Activated CD4-positive, alpha-beta T cell treated with anti-CD3 and anti-CD28 coated beads, Interleukin-2, amount 50 U/mL, for 24 hours (primary cell): Measurements from ENCODE around the gene RPRD2.
"Not testable (repeated sequence)": the region's sequence is repeated elsewhere in the genome, so short reads cannot be mapped to it uniquely, and the experiment has no call there.

Source experiments
- DNase-seq, 2 donors: peaks; one replicate each; pipeline ENCODE4 v3.0.0-alpha.2; 2020; ENCODE audit warnings: low read depth in 1 of 2, low spot score in 1 of 2

Gene RPRD2

GRCh38 chr1:150363426-150364230 lies at the start of gene RPRD2:
TSS of gene RPRD2 (plus strand) at chr1:150364147. CDS start at chr1:150364715, 568 bp downstream.
- DNase-seq, result peak; percentile 92 to 99

GRCh38 chr1:150314691-150315090 lies 49.3 kb upstream of the RPRD2 start:
- not testable (repeated sequence) for DNase-seq

DNA sequence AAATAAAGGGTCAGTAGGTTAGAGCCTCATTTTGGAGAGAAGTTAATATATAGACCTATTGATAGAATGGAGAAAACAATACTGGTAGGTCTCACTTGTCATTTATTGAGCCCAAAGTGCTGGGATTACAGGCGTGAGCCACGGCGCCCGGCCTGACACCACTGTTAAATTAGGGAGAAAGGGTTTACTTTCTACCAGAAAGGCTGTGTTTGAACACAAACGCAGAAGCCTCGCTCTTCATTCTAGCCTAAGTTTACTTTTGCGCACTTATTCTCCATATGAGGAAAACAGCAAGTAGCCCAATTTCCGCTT lies 43.3 kb upstream of the RPRD2 start:
- no peak for DNase-seq

GRCh38 chr1:150321826-150322166 lies 42.2 kb upstream of the RPRD2 start:
- DNase-seq, result no peak

GRCh38 chr1:150322310-150322709 lies 41.6 kb upstream of the RPRD2 start:
- peak in 1 of 2 donors; percentile 12 for DNase-seq

DNA sequence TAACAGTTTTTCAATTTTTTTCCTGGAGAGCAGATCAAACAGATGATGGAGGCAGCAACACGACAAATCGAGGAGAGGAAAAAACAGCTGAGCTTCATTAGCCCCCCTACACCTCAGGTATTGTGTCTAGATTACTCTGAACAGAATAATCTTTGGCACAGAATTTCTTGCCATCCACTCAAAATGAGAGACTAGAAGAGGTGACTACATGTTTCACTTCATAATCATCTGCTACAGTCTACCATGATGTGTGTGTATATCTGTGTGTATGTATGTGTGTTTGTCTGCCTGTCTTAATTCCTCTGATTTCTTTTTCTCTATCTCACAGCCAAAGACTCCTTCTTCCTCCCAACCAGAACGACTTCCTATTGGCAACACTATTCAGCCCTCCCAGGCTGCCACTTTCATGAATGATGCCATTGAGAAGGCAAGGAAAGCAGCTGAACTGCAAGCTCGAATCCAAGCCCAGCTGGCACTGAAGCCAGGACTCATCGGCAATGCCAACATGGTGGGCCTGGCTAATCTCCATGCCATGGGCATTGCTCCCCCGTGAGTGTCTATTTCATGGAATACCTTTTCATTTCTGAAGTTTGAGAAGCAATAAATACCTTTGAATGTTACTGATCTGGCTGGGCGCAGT lies 31.2 kb upstream of the RPRD2 start:
- DNase-seq, result no peak

- DNase-seq, result no peak
These were observed 17.6 kb upstream of the RPRD2 start for GRCh38 chr1:150346316-150346715.

DNA sequence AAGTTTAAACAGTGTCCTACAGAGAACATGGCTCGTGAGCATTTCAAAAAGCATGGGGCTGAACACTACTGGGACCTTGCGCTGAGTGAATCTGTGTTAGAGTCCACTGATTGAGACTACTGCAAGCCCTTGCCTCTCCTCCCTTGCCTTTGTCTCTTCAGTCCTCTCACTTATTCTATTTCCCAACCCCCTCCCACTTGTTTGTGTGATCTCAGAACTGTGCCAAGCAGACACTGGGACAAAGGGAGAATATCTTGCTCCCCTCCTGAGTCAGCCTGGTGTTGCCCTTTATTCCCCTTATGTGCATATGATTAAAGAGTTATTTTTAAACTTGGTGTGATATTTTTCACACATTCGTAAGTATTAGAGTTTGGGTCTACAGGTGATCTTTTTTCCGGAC lies 11.1 kb upstream of the RPRD2 start:
- DNase-seq, result no peak

DNA sequence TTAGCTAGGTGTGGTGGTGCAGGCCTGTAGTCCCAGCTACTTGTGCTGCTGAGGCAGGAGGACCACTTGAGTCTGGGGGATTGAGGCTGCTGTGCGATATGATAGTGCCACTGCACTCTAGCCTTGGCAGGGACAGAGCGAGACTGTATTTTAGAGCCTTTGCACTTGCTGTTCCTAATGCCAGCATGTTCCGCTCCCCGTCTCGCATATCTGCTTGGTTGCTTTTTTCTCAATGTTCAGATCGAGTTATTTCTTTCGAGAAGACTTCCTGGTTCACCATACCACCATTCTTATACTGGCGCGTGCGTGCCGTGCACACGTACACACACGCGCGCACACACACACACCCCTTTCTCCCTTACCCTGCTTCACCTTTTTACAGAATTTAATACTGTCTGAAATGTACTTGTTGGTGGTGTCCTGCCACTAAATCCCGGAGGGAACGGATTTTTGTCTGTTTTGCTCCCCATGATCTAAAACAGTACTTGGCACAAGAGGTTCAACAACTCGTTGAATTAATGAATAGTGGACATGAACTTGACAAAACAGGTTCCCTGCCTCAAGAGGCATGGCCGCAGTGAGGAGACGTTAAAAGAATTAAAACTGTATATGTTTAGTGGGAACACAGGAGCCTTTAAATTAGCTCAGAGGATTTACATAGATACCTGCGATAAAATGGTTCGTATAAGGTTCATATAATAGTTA lies 1.1 kb upstream of the RPRD2 start:
- DNase-seq, result peak in 1 of 2 donors; percentile 15

DNA sequence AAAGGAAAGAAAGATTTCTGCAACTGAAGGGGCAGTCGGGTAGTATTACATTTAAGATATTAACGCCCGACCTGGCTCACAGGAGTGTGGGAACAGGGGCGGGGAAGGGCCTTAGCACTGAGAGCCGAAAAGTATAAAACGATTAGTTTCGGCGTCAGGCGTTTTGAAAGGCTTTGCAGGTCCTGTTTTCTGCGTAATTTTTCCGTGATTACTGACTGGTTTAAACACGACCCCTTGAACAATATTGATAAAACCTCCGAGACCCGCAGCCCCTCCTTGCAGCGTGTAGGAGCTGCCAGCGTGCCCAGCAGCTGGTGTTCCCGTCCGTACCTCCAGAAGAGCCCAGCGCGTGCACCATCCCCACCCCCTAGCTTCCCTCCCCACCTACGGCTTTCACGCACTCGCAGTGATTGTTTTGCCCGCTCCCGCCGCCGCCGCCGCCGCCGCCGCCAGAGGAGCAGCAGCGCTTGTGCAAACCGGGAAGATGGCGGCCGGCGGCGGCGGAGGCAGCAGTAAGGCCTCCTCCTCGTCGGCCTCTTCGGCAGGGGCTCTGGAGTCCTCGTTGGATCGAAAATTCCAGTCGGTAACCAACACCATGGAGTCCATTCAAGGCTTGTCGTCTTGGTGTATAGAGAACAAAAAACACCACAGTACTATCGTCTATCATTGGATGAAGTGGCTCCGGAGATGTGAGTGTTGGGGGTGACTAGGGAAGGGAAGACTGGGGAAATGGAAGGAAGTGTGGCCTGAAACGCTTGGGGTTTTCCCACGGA lies 470 bp downstream of the RPRD2 start:
- DNase-seq, result peak; percentile 55 to 70

DNA sequence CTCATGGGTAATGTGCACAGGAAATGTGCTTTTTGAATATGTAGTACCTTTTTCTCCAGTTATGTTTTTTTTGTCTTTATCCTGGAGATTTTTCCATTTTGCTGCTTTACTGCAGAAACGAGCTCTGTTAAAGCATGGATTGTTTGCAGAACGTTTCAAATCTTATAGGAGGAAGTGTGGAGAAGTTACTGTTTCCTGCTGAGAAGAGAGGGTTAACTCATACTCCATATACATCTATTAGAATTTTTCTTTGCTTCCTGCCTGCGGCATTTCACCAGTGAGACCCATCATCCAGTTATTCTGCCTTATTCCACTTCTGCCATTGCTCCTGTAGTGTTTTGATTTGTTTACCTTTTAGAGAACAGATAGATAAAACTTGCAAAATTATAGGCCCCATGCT lies 2.0 kb downstream of the RPRD2 start:
- no peak for DNase-seq

- DNase-seq, result no peak
These were observed 2.7 kb downstream of the RPRD2 start for GRCh38 chr1:150366416-150367296.

DNA sequence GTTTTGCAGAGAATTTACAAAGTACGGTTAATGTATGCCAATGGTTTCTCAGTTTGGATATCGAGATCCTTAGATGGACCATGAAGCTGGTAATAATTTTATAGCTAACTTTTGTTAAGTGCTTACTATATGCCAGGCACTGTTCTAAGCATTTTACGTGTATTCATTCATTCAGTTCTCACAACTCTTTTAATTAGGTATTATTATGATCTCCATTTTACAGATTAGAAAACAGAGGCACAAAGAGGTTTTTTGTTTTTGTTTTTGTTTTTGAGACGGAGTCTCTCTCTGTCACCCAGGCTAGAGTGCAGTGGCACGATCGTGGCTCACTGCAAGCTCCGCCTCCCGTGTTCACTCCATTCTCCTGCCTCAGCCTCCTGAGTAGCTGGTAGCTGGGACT lies 7.2 kb downstream of the RPRD2 start:
- DNase-seq, result no peak

DNA sequence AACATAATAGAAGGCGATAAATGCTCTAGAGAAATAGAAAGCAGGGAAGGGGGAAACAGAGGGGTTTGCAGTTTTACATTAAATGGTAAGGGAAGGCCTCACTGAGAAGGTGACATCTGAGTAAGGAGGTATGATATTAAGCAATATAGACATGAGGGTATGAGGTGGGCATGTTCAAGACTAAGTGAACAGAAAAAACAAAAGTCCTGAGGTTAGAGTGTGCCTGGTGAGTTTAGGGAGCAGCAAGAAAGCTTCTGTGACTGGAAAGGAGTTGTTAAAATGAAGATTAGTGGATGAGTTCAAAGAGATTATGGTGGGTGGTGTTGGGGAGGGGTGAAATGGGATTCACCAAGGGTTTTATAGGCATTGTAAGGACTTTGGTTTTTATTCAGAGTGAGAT lies 8.6 kb downstream of the RPRD2 start:
- DNase-seq, result no peak

DNA sequence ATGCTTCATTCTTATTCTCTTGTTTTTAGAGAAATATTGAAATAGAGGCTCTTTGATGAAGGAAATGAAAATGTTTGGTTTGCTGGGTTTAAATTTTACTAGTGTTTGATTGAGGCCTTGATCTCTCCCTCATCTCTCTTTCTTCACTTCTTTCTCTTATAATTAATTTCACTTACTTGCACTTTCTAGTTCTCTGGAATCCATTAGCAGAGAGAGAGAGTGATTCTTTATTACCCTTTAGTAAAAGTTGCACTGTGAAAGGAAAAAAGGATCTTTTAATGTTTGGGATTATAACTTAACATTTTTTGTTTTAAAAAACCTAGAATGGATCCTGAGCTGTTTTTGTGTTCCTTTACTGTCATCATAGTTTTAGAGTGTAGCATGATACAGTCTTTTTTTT lies 12.2 kb downstream of the RPRD2 start:
- no peak for DNase-seq

- no peak for DNase-seq
These were observed 19.8 kb downstream of the RPRD2 start for GRCh38 chr1:150383631-150384324.

DNA sequence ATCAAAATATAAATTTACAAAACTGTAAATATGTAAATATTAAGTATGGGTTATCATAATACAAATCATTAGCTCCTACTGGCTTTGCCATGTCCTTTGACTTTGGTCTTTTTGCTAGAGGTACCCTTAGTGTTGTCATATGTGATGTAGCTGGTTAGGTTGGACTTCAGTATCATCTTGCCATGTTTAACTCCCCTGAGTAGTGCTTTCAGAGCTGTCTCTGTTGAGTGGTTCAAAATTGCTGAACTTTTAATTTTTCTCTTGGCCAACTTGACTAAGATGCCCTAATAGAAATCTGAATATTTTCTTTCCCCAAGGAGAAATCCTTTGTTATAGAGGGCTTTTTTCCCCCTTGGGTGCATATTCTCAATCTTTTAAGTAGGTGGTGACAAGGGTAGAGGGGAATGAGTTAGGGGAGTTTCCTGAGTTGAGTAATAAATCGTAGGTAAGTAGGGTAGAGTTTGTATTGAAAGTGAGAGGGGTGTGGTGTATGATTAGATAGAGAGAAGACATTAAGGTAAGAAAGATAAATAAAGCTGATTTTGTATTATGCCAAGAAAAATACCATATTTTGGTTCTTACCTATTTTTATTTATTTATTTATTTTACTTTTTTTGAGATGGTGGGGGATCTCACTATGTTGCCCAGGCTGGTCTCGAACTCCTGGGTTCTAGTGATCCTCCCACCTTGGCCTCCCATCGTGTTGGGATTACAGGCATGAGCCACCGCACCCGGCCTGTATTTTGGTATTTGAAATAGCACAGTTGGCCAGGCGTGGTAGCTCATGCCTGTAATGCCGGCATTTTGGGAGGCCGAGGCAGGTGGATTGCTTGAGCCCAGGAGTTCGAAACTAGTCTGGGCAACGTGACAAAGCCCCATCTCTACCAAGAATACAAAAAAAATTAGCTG lies 21.8 kb downstream of the RPRD2 start:
- DNase-seq, result no peak

DNA sequence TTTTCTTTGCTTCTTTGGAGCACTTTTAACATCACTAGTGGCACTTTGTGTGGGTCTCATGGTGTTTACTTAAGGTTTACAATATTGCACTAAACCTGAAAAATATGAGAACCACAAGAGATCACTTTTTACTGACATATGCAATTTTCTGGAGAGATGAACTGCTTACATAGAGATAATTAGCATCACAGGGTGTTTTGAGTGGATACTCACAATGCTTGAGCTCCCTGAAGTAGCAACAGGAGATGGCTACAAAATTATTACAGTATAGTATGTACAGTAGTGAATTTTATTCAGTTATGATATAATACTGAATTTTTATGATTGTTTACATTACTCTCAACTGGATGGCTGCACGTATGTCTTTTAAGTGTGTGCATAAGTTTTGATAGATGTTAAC lies 22.6 kb downstream of the RPRD2 start:
- no peak for DNase-seq

GRCh38 chr1:150387200-150387599 lies 23.3 kb downstream of the RPRD2 start:
- DNase-seq, result no peak
